ENCODE measurements around the gene SLC25A21.
"Not testable (repeated sequence)": the region's sequence is repeated elsewhere in the genome, so short reads cannot be mapped to it uniquely, and the experiment has no call there.

Gene SLC25A21

DNA sequence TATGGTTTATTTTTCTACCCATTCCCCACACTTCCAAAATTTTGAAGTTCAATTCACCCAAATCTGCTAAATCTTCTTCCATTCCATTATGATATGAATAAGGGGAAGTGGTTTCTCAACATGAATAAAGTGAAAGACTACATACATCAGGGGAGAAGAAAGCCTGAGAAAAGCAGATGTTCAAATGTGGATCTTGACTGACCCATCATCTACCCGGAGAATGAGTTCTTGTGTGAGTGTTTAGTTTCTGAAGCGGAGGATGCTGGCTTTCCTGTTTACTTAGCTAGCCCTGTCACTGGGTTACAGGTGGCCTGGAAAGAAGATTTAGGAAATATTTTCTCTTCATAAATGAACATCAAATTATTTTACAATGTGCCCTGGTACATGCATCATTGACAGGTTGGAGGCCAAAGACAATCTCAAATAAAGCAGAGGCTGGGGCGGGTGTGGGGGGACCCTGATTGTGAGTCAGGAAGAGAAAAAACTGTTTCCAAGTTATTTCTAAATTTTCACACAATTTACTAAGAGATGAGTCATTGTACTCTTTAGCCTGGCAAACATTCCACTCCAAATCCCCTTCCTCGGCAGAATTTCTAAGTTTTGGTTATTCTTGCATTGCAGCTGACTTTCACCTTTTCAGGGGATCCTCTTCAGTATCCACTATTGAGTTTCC lies 135.6 kb downstream of the SLC25A21 start:
- DNase-seq = no peak

DNA sequence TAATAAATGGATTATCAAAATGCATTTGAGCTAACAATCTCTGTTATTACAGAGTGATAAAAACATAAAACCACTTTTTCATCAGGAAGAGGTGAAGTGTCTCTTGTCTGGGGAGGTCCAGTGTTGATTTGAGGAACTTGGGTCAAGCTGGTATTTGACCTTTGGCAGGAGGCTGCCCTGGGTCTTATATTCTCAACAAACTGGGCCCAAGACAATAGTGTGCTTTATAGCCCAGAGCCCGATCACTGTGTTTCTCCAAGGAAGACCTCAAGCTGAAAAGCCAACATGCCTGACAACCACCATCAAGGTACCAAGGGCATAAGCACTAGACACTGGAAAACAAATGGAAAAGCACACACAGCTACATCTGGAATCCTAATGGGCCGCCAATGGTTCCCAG lies 137.0 kb downstream of the SLC25A21 start:
- no peak for DNase-seq

DNA sequence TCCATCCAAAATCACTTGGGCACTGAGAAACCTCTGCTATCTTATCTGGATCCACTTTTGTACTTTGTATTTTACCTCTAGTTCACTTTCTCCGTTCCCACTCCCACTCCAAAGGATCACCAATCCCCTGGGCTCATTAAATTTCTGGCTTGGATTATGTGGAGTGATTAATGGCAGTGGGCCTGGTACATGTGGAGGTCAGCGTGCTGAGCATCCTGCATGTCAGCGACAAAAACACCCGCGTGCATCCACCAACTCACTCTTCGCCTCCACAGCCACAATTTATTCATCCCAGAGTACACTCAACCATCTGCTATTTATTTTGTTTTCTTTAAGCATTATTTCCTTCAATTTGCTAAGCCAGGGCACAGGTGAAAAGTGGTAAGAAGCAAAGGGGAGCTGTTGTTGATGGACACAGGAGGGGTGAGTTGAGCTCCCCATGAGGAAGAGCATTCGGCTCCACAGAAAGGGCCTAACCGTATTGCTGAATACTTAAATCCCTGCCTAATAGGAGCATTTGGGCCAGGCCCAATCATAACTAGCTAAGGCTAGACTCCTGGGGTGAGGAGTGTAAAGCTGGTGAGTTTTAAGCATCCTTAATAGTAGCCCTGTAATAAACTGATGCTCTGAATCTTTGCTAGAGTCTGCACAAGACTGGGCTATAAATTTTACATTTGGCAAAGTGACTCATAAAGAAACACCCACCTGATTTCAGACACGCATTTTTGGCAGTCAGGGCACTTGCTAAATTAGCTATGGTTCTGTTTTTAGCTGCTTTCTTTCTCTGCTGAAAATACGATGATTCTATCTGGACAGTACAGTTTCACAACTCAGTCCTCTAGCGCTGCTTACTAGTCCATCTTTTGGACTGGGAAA lies 137.8 kb downstream of the SLC25A21 start:
- no peak for DNase-seq

GRCh38 chr14:37032863-37033262 lies 139.5 kb downstream of the SLC25A21 start:
- DNase-seq = no peak

- DNase-seq = no peak
Observed at GRCh38 chr14:37027188-37027824, 145.1 kb downstream of the SLC25A21 start.

DNA sequence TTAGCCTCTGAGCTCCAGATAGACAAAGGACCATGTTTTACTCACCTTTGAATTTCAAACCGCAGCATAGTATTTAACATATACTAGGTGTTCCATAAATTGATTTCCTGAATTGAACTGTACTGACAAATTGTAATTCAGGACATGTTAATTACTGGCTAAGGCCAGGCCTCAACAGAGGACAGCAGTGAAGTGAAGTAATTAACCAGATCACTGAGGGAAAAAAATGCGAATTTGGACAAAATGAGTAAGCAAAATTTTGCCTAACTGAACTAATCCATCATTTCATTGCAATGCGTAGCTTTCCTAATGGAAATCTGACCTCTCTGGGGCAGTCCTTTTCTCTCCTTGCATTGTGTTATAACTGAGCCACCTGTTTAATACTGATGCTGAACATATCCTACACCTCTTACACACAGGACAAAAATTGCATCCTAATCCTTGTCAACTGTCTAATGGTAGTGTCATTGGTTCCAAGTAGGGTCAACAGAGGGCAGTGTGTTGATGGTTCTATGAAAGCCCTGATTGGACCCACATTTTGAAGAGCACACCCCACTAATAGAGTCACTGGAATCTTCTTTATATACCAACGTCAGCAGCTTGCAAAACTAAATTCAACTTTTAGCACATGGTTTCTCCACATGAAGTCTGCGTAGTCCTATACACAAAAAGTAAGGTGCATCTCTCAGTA lies 148.4 kb downstream of the SLC25A21 start:
- DNase-seq = no peak

- no peak for DNase-seq
Observed at GRCh38 chr14:37021390-37021789, 151.0 kb downstream of the SLC25A21 start.

DNA sequence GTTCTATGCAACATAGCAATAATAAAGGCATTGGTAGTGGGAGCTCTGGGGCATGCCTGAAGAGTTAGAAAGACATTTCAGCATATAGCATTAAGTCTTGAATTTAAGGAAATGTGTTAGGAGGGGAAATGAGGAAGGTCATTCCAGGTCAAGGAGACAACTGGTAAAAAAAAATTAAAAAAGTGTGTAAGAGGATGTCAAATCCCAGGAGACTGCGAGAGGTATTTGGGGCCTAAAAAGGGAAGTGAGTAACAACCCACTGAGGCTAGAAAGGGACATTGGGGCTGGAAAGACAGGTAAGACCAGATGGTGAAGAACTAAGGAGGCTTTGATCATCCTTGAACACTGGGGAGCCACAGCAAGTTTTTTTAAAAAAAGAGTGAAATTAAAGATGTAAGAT lies 152.9 kb downstream of the SLC25A21 start:
- DNase-seq = no peak

- DNase-seq = no peak
Observed at GRCh38 chr14:37018571-37019240, 153.7 kb downstream of the SLC25A21 start.

GRCh38 chr14:37013078-37013477 lies 159.3 kb downstream of the SLC25A21 start:
- no peak for DNase-seq

GRCh38 chr14:36998686-36999085 lies 173.7 kb downstream of the SLC25A21 start:
- no peak for DNase-seq

- DNase-seq = no peak
Observed at GRCh38 chr14:36997843-36998242, 174.6 kb downstream of the SLC25A21 start.

GRCh38 chr14:36996857-36997590 lies 175.4 kb downstream of the SLC25A21 start:
- DNase-seq = no peak

DNA sequence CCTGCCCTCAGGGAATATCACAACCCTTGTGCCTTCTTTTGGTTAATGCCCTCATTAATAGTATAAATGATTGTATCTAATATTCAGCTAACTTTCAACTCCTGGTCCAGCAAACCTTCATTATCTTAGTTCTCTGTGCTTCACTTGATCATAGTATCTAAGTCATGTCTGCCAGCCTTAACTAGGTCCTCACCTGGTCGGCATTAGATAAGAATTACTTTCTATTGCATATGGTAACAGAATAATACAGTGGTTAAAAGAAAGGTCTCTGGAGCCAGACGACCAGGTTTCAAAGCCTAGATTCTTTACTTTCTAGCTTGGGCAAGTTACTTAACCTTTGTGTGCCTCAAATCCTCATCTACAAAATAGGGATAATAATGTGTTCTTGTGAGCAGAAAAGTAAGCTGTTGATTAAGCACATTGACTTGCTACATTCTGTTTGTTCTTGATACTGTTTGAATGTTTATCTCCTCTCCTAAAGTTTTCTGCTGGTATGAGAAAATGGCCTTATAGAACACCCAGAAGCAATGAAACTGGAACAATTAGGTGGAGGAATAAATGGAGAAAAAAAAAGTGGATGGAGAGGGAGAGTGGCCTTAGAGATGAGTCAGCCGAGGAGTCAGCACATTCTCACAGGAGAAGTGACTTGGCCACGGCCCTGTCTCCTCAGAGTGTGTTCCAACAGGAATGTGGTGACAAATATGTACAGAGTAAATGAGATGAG lies 176.1 kb downstream of the SLC25A21 start:
- no peak for DNase-seq

DNA sequence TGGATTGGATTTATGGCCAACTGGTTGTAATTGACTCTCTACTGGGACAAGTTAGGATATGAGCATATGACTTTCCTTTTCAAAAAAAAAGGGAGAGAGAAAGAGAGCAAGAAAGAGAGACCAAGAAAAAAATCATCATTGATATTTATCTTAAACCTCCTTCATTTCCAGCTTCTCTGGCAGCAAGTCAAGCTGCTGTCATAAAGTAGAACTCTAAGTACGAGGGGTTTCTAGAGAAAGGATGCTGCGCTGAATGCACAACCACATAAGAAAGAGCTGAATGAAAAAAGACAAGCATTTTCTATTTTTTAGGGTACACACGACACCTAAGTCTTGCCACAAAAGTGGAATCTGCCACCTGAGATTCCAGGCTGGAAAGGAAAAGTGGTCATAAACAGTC lies 182.6 kb downstream of the SLC25A21 start:
- no peak for DNase-seq

- no peak for DNase-seq
Observed at GRCh38 chr14:36988989-36989388, 183.4 kb downstream of the SLC25A21 start.

- no peak for DNase-seq
Observed at GRCh38 chr14:36988568-36988967, 183.8 kb downstream of the SLC25A21 start.

GRCh38 chr14:36986407-36986806 lies 186.0 kb downstream of the SLC25A21 start:
- no peak for DNase-seq

GRCh38 chr14:36981832-36982529 lies 190.4 kb downstream of the SLC25A21 start:
- no peak for DNase-seq

DNA sequence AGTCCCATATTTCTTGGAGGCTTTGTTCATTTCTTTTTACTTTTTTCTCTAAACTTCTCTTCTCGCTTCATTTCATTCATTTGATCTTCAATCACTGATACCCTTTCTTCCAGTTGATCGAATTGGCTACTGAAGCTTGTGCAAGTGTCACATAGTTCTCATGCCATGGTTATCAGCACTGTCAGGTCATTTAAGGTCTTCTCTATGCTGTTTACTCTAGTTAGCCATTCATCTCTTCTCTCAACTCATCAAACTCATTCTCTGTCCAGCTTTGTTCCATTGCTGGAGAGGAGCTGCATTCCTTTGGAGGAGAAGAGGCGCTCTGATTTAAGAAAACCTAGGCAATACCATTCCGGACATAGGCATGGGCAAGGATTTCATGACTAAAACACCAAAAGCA lies 192.0 kb downstream of the SLC25A21 start:
- DNase-seq = not testable (repeated sequence)

DNA sequence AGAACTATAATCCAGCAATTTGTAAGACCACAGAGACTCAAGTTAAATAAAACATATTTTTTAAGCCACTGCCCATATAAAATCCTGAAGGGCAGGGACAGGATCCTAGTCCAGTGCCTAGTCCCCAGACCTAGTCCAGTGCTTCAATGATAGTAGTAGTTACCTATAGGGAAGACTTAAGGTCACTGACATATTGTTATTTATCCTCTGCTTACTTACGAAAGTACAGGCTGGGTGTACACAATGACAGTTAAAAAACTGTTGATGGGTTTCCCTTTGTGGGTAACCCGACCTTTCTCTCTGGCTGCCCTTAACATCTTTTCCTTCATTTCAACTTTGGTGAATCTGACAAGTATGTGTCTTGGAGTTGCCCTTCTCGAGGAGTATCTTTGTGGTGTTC lies 192.5 kb downstream of the SLC25A21 start:
- DNase-seq = no peak

All from NCI-H774 (cell line).